LNCaP clone FGC (cell line): ENCODE results near the gene LRP6.
A peak's percentile ranks its signal among the peaks of the same experiment; 100 is the strongest.

Experiments
- DNase-seq: peaks from one replicate; pipeline ENCODE4 v3.0.0-alpha.2; 2011; ENCODE audit warnings: low read depth
- H3K4me3 ChIP-seq: 2 replicates; pipeline ENCODE4 v1.5.1; 2011; ENCODE audit warnings: mild to moderate bottlenecking, low read depth, low read length, control low read depth
- CTCF ChIP-seq: IDR thresholded peaks from 2 replicates; pipeline ENCODE4 v1.5.1; 2012; ENCODE audit warnings: mild to moderate bottlenecking; ENCODE audit not compliant: control insufficient read depth, insufficient read depth; ENCODE audit errors: extremely low read depth

Gene LRP6

GRCh38 chr12:12244341-12244740, 22.5 kb downstream of the LRP6 start:
- no peak for TF ChIP-seq CTCF
- H3K4me3 ChIP-seq, result no peak overlapping the region
- DNase-seq, result no peak

GRCh38 chr12:12240662-12241340, 26.0 kb downstream of the LRP6 start:
- H3K4me3 ChIP-seq, result no peak overlapping the region
- DNase-seq, result no peak
- TF ChIP-seq CTCF, result no peak

GRCh38 chr12:12239127-12239526, 27.7 kb downstream of the LRP6 start:
- no peak overlapping the region for H3K4me3 ChIP-seq
- no peak for DNase-seq
- TF ChIP-seq CTCF, result no peak

- DNase-seq, result no peak
- H3K4me3 ChIP-seq, result no peak overlapping the region
- no peak for TF ChIP-seq CTCF
Measured at GRCh38 chr12:12238605-12239004, 28.2 kb downstream of the LRP6 start.

GRCh38 chr12:12236896-12237295, 29.9 kb downstream of the LRP6 start:
- DNase-seq, result no peak
- H3K4me3 ChIP-seq, result no peak overlapping the region
- TF ChIP-seq CTCF, result no peak

GRCh38 chr12:12230275-12230674, 36.6 kb downstream of the LRP6 start:
- H3K4me3 ChIP-seq, result no peak overlapping the region
- no peak for TF ChIP-seq CTCF
- DNase-seq, result no peak

- DNase-seq, result peak; percentile 70
Measured at GRCh38 chr12:12229556-12230092, 37.2 kb downstream of the LRP6 start.

More at GRCh38 chr12:12229556-12230092, 37.2 kb downstream of the LRP6 start:
- H3K4me3 ChIP-seq, result no peak overlapping the region
- TF ChIP-seq CTCF, result no peak
